HG03565 (cell line): ENCODE measurements around the gene IRF2BP2.
A peak's percentile ranks its signal among the peaks of the same experiment; 100 is the strongest.

ENCODE experiments used
- ATAC-seq: cut with Tn5 transposase; IDR thresholded peaks from one replicate; pipeline ENCODE4 v1.9.1; 2021; ENCODE audit warnings: mild to moderate bottlenecking, moderate library complexity; ENCODE audit not compliant: unreplicated experiment

Gene IRF2BP2

DNA sequence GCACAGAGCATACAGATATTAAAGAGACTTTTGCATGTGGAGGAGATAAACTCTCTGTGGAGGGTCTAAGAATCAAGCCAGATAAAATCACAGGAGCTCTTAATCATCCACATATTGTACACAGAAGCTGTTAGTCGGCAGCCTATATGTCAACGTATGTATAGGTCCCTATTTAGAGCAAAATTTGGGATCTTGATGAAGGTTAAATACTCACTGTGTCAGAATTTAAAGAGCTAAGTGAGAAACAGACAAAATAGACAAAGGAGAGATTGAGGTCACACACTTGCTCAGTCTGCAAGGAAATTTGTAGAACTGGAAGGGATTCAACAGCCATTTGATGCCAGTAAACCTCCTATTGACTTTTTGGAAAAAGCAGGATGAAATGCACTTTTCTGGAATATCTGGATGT, 4.1 kb upstream of the IRF2BP2 start:
- no peak for ATAC-seq

DNA sequence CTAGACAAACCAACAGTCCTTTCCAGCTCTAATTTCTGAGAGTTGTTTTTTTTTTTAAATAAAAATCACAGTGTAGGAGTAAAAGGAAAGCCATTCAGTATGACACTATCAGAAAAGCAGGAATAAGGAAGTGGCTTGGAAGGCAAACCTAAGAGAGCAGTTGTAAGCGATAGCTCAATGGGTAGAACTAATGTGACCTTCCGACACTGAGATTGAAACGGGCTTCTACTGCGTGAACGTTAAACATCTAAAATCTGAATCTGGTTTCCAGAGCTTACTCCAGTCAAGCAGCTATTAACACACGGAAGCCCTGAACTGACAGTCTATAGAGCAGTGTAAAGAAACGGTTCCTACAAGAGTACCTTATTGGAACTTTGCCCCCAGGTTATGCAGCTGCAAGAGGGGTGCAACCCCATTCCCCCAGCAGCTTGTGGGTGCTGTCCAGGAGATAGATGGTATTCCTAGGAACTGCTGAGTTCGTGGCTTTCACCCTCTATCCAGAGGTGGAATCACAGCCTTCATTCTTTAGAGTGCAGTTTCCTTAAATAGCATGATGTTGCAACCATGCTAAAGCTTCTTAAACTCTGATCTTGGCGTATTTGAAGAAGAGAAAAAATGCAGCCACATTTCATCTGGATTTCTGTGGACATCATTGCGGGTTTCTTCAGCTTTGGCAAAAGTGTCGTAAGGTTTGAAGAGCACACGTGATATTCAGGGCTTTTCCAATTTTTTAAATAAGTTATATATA, 3.3 kb upstream of the IRF2BP2 start:
- no peak for ATAC-seq

- peak; percentile 29 for ATAC-seq
Measured at GRCh38 chr1:234612352-234613127, 2.6 kb upstream of the IRF2BP2 start.

GRCh38 chr1:234611847-234612351, 1.9 kb upstream of the IRF2BP2 start:
- ATAC-seq, result no peak

DNA sequence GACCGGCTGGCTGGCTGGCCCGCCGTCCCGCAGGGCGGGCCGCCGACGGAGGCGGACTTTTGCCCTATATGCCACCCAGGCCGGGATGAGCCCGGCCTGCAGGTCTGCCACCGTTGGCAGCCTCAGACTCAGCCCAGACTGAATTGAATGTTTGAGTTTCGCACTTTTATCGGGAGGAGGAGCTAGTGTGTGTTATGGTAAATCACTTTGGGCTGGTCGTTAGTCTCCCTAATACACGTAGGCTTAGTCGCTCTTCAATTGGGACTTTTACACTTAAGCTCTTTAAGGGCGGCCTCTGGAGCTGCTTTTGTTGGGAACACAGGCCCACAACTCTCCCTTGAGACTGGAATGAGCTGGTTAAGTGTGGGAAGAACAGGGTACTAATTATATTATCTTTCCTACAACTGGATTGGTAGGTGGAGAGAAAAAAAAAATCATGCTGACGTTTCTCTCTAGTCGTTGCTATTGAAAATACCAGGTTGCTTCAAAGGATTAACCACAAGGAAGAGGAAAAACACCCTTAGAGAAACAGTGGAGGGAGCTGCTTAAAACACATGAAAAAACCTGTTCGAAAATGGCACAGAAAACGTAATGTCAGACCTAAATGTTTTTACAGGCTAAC, 1.4 kb upstream of the IRF2BP2 start:
- peak; percentile 12 for ATAC-seq

GRCh38 chr1:234610666-234611224, 767 bp upstream of the IRF2BP2 start:
- ATAC-seq, result peak; percentile 34

GRCh38 chr1:234609691-234610042, 311 bp downstream of the IRF2BP2 start:
- no peak for ATAC-seq

GRCh38 chr1:234608911-234609690, 877 bp downstream of the IRF2BP2 start:
- no peak for ATAC-seq

DNA sequence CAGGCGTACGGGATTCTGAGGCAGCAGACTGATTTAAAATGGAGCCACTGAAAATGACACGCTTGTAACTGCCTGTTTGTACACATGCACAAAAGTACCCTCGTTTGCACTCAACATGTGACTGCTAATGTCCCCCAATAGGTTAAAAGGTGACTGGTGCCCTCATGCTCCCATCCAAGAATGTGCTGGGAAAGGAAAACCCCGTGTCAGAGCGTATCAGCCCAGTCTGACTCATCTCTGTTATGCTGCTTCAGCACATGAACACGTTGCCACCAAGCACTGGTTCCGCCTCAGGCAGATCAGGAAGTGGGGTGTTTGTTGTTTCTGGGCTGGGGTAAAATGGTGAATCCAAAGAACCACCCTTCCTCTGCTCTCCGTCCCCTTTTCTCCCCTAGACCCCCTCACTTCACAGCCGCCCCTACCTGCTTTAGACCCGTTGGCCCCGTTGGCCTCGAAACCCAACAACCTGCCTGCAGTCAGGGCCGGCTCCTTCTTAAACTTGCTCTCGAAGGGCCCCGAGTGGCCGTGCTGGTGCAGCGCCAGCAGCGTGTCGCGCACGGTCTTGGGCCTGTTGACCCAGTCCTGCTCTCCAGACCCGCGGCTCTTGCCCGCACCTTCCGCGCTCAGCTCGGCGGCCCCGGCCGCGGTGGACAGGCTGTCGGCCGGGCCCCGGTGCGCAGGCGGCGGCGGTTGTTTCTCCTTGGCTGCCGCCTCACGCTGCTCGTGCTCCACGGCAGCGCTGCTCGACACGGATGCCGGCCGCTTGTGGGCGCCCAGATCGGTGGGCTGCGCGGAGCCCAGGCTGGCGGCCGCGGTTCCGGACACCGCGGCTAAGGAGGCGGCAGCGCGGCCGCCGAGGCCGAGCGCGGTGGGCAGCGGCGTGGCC, 1.7 kb downstream of the IRF2BP2 start:
- peak; percentile 14 for ATAC-seq

DNA sequence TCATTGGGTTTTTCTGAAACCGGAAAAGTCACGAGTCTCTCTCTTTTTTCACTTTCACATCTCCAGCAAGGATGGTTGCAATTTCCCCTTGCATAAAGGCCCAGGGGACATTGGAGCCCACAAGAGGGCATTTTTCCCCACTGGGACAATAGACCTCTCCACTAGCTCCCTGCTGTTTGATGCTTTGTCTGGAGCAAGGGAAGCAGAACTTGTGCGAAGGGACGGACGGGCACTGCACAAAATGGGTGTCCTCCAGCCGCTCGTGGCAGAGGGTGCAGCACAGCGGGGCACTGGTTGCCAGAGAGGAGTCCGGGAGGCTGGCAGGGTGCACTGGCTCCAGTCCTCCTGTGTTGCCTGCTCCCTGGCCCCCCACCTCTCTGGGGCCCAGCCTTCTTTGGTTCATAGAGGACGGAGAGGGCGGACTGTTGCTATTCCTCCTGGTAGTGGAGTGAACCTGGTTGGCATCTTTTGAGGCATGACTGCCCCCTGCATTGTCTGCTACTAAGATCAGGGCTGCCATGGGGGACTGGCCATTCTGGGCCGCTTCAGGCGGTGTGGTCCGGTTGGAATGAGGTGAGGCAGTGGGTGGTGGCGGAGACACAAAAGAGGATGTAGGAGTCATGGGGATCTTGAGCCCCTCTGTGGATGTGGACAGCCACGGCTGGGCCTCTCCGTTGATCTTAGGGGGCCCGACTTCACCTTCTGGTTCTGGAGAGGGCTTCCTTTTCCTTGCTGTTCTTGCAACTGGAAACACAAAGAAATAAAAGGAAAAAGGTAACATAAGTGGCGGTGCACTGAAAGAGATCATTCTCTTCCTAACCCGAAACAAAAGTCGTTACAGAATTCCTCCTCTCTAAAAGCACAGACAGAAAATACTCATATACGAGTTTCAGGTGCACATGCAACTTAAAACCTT, 2.6 kb downstream of the IRF2BP2 start:
- ATAC-seq, result no peak

DNA sequence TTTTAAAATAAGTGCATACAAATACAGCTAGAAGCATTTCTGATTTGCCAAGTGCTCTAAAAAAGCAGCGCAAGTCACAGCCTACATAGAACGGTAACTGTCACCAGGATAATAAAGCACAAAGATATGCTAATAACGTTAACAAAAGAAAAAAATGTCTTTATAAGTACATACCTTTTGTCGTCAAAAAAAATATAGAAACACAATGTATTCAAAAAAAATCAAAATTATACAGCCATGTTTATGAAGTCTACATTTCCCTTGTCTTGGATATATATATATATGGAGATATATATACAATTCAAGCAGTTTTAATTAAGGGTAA, 3.2 kb downstream of the IRF2BP2 start:
- no peak for ATAC-seq

GRCh38 chr1:234605983-234606783, 3.8 kb downstream of the IRF2BP2 start:
- ATAC-seq, result no peak

DNA sequence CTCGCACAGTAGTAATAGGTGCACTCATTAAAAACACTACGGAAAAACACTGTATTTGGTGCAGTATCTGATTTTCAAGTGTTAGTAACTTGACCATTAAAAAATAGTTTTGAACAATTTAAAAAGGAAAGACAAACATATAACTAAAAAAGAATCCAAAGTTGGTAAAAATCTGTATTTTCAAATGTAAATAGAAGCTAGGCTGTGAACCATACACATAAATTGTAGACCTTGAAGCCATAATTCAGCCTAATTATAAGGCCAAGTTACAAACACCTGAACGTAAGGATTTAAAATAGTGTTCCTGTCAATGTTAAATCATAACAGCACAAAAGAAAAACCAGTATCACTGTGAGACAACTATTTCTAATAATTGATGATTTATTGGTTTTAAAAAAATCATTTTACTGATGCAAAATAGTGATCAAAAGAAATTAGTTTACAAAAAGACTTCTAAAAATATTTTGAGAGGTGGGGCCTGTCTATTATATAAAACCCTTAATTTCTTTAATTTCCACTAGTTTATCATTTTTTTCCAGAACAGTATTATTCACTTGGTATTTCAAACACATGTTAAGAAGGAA, 4.5 kb downstream of the IRF2BP2 start:
- no peak for ATAC-seq

DNA sequence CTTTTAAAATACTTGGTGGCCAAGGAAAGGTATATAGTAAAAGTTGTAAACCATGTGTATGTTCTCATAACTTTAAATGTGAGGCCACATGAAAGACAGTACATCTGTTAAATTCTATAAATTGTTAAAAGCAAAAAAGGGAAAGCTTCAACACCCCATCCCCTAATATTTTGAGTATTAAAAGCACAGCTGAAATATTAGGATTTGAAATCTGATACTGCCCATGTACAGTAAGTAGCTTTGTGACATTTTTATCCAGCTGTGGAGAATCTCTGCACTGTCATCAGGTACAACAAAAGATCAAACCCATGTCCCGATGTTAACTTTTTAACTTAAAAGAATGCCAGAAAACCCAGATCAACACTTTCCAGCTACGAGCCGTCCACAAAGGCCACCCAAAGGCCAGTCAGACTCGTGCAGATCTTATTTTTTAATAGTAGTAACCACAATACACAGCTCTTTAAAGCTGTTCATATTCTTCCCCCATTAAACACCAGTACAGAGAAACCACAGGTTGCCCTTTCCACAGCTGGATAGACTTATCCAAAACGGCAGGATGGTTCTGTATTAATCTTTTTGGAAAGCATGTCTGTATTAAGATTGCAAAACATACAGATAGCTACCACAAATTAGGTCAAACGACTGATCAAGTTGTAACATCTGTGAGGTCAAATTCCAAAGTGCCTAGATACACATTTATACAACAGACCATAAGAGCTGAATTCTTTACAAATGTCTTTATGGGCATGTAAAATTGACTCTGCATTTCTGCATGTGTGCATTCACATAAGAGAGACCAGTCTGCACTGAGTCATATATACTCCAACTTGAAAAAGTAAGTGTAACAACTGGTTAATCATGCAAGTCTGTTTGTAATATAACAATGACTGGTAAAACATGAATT, 5.2 kb downstream of the IRF2BP2 start:
- ATAC-seq, result no peak

GRCh38 chr1:234603221-234604204, 6.5 kb downstream of the IRF2BP2 start:
- ATAC-seq, result no peak
